Measurements from ENCODE around the gene OST4.

The OST4 gene

DNA sequence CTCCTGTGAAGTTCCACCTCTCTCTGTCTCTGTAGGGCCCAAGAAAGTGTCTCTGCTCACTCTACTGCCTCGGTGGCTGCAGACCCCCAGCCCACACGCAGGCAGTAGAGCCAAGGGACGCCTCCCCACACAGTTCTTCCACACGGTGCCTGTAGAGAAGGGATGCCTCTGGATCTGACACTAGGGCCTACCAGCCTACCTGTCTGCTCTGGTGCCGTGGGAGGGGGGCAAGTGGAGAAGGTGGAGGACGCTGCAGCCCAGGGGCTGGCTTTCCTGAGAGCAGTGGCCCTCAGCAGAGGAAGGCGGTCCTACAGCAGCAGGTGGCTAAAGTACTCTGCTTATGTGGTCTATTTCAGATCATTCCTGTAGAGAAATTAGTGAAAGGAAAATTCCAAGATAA lies 47.7 kb downstream of the OST4 start:
- DNase-seq, result no peak

DNA sequence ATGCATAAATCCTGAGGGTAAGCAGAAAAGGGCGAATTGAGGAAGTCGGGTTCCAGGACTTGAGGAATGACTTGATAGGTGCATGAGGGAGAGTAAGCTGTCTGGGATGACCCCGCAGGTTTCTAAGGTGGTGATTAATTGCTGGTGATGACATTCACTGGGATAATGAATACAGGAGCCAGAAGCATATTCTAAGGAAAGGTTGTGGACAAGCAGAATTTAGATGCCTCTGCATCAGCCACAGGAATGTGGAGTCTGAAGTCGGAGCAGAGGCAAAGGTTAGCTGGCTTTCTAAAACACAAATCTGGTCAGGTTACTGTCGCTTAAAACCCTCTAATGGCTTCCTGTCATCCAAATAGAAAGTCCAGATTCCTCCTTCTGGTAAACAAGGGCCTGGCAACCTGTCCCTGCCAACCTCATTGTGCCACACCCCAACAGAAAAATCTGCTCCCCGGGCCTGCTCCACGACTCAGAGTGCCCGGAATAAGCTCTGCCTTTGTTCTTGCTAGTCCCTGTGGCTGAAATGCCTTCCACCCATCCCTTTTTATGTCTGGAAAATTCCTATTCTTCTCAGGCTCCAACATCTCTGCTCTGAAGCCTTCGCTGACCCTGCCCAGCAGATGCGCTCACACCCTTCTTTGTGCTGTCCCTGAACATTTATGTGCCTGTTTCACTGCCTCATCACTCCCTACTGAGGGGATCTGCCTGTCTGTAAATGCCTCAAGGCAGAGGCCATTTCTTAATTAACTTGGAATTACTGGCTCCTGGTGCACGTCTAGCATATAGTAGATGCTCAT lies 50.0 kb downstream of the OST4 start:
- no peak for DNase-seq

Measured in GDM1 (cell line).